H1 (cell line): ENCODE results near the gene SLC19A1. TPM values are rescaled to one million over a fixed set of nuclear protein-coding genes. Genes with fewer than 3 reads are reported as not detected.

Source experiments
- CTCF ChIA-PET: fragments of 300-600 bp; sonication (Branson Sonifier 250); formaldehyde crosslinking; loops from one replicate; lab custom pipeline; 2021; ENCODE audit not compliant: partially characterized antibody; lab: Charles Lee
- POLR2A ChIA-PET: fragments of 300-600 bp; sonication (Branson Sonifier 250); formaldehyde crosslinking; loops from one replicate; lab custom pipeline; 2021; ENCODE audit warnings: inconsistent platforms; ENCODE audit not compliant: partially characterized antibody; lab: Charles Lee
- DNase-seq, 2 experiments: peaks; one replicate each; pipeline versions ENCODE4 v3.0.0 to v3.0.0-alpha.2; 2010 to 2022; ENCODE audit warnings: low spot score in 2 of 2, low read depth in 1 of 2, mixed read lengths in 1 of 2
- FAIRE-seq: peaks from 2 replicates; lab custom pipeline; 2011; peaks lifted over from hg19 to GRCh38; lab: Jason Lieb, UNC
- H2AFZ ChIP-seq: 2 replicates; pipeline ENCODE4 v1.8.1; 2012; ENCODE audit warnings: low read length, inconsistent platforms
- H2AK5ac ChIP-seq: 2 replicates; pipeline ENCODE4 v1.6.1; 2013; ENCODE audit warnings: low read depth, low read length
- H2BK120ac ChIP-seq: replicated peaks from 2 replicates; pipeline ENCODE3; 2013; ENCODE audit warnings: low read depth, low read length, inconsistent platforms
- H2BK12ac ChIP-seq: 2 replicates; pipeline ENCODE4 v1.6.1; 2013; ENCODE audit warnings: low read depth, low read length
- H2BK15ac ChIP-seq: 2 replicates; pipeline ENCODE4 v1.6.1; 2013; ENCODE audit warnings: low read length
- H2BK20ac ChIP-seq: 2 replicates; pipeline ENCODE4 v1.6.1; 2013; ENCODE audit warnings: low read length
- H2BK5ac ChIP-seq: 2 replicates; pipeline ENCODE4 v1.6.1; 2013; ENCODE audit warnings: low read depth, low read length
- H3K14ac ChIP-seq: 2 replicates; pipeline ENCODE4 v1.6.1; 2013; ENCODE audit warnings: inconsistent platforms; ENCODE audit not compliant: insufficient read length
- H3K18ac ChIP-seq: 2 replicates; pipeline ENCODE4 v1.6.1; 2013; ENCODE audit warnings: low read length; ENCODE audit errors: extremely low read depth
- H3K23ac ChIP-seq: 2 replicates; pipeline ENCODE4 v1.6.1; 2013; ENCODE audit warnings: inconsistent platforms; ENCODE audit not compliant: insufficient read length
- H3K23me2 ChIP-seq: 2 replicates; pipeline ENCODE4 v1.6.1; 2013; ENCODE audit warnings: low read depth, low read length
- H3K27ac ChIP-seq: 2 replicates; pipeline ENCODE4 v1.6.1; 2011; ENCODE audit warnings: low read depth, low read length, inconsistent platforms
- H3K27me3 ChIP-seq, 4 experiments: replicated peaks in 1 of 4; 1 replicate in 1 of 4; 2 replicates in 3 of 4; pipeline versions ENCODE4 v1.6.1 to v1.8.1; 2011 to 2013; ENCODE audit warnings: low read length in 3 of 4, mild to moderate bottlenecking in 3 of 4, inconsistent platforms in 2 of 4, mixed read lengths in 2 of 4, moderate library complexity in 1 of 4; ENCODE audit not compliant: control insufficient read depth in 3 of 4, insufficient read depth in 3 of 4; ENCODE audit errors: extremely low read depth in 1 of 4
- H3K36me3 ChIP-seq, 4 experiments: 2 replicates each; pipeline versions ENCODE4 v1.6.1 to v1.8.1; 2011 to 2013; ENCODE audit warnings: mild to moderate bottlenecking in 4 of 4, low read length in 3 of 4, moderate library complexity in 2 of 4, control low read depth in 1 of 4, inconsistent platforms in 1 of 4; ENCODE audit not compliant: insufficient read depth in 4 of 4, control insufficient read depth in 2 of 4
- H3K4ac ChIP-seq: replicated peaks from 2 replicates; pipeline ENCODE3; 2013; ENCODE audit warnings: low read length, low read depth, mixed read lengths, inconsistent platforms; ENCODE audit not compliant: insufficient read length
- H3K4me1 ChIP-seq, 4 experiments: replicated peaks in 1 of 4; 1 replicate in 1 of 4; 2 replicates in 3 of 4; pipeline versions ENCODE4 v1.6.1 to v1.8.1; 2011 to 2013; ENCODE audit warnings: low read length in 3 of 4, inconsistent platforms in 2 of 4, mixed read lengths in 1 of 4; ENCODE audit not compliant: insufficient read depth in 4 of 4, control insufficient read depth in 3 of 4
- H3K4me2 ChIP-seq, 2 experiments: 2 replicates each; pipeline versions ENCODE4 v1.6.1 to v1.8.1; 2011 to 2013; ENCODE audit warnings: low read depth in 2 of 2, low read length in 2 of 2, control low read depth in 1 of 2, inconsistent platforms in 1 of 2, mild to moderate bottlenecking in 1 of 2; ENCODE audit not compliant: insufficient read depth in 1 of 2
- H3K4me3 ChIP-seq, 4 experiments: fragments of 200-600, 300-600 bp in 1 of 4; sonication (generic), shearing (Covaris generic), sonication (Bioruptor Twin) in 1 of 4; 2 replicates each; pipeline versions ENCODE4 v1.5.1 to v1.8.1; 2011 to 2016; ENCODE audit warnings: low read length in 4 of 4, low read depth in 3 of 4, control low read depth in 2 of 4, inconsistent platforms in 2 of 4, mild to moderate bottlenecking in 2 of 4, mixed read lengths in 1 of 4, moderate library complexity in 1 of 4; ENCODE audit not compliant: insufficient read depth in 2 of 4; ENCODE audit errors: extremely low read depth in 1 of 4
- H3K56ac ChIP-seq: replicated peaks from 2 replicates; pipeline ENCODE3; 2013; ENCODE audit warnings: low read depth, mild to moderate bottlenecking, mixed read lengths, low read length, inconsistent platforms; ENCODE audit not compliant: insufficient read length
- H3K79me1 ChIP-seq: 2 replicates; pipeline ENCODE4 v1.6.1; 2013; ENCODE audit warnings: low read depth, low read length, control low read depth
- H3K79me2 ChIP-seq, 2 experiments: 2 replicates each; pipeline versions ENCODE4 v1.6.1 to v1.8.1; 2012 to 2013; ENCODE audit warnings: low read length in 2 of 2, mild to moderate bottlenecking in 2 of 2, inconsistent platforms in 1 of 2; ENCODE audit not compliant: insufficient read depth in 2 of 2, control insufficient read depth in 1 of 2
- H3K9ac ChIP-seq, 4 experiments: replicated peaks in 1 of 4; 1 replicate in 1 of 4; 2 replicates in 3 of 4; pipeline versions ENCODE4 v1.6.1 to v1.8.1; 2011 to 2013; ENCODE audit warnings: low read depth in 3 of 4, low read length in 3 of 4, control low read depth in 2 of 4, mild to moderate bottlenecking in 2 of 4, moderate library complexity in 2 of 4, inconsistent platforms in 1 of 4; ENCODE audit errors: extremely low read depth in 1 of 4
- H3K9me3 ChIP-seq, 2 experiments: 2 replicates each; pipeline versions ENCODE4 v1.6.1 to v1.8.1; 2012 to 2013; ENCODE audit warnings: mild to moderate bottlenecking in 2 of 2, moderate library complexity in 2 of 2, control low read depth in 1 of 2, inconsistent platforms in 1 of 2, low read depth in 1 of 2, low read length in 1 of 2, mixed read lengths in 1 of 2; ENCODE audit not compliant: insufficient read depth in 2 of 2
- H4K20me1 ChIP-seq, 2 experiments: replicated peaks in 1 of 2; 2 replicates each; pipeline versions ENCODE3 to v1.8.1; 2011 to 2013; ENCODE audit warnings: inconsistent platforms in 2 of 2, low read length in 2 of 2, mild to moderate bottlenecking in 1 of 2; ENCODE audit not compliant: insufficient read depth in 2 of 2, control insufficient read depth in 1 of 2
- H4K5ac ChIP-seq: 2 replicates; pipeline ENCODE4 v1.6.1; 2013; ENCODE audit warnings: low read length, low read depth, mixed read lengths, inconsistent platforms; ENCODE audit not compliant: insufficient read length
- H4K8ac ChIP-seq: 2 replicates; pipeline ENCODE4 v1.8.0; 2013; ENCODE audit warnings: mild to moderate bottlenecking, moderate library complexity, low read length, inconsistent platforms; ENCODE audit not compliant: insufficient read depth; ENCODE audit errors: extremely low read depth
- H4K91ac ChIP-seq: replicated peaks from 2 replicates; pipeline ENCODE3; 2013; ENCODE audit warnings: low read length, mixed read lengths, inconsistent platforms; ENCODE audit not compliant: insufficient read length
- BCL11A ChIP-seq, 2 experiments: IDR thresholded peaks; one replicate each; pipeline ENCODE4 v1.6.1; 2011; ENCODE audit warnings: low read depth in 2 of 2, low read length in 2 of 2, mild to moderate bottlenecking in 2 of 2
- CEBPB ChIP-seq: IDR thresholded peaks from 2 replicates; pipeline ENCODE4 v1.6.1; 2012; ENCODE audit warnings: low read depth, low read length
- CREB1 ChIP-seq: IDR thresholded peaks from 2 replicates; pipeline ENCODE4 v1.6.1; 2012; ENCODE audit warnings: inconsistent platforms
- CTBP2 ChIP-seq: IDR thresholded peaks from 2 replicates; pipeline ENCODE4 v1.7.0; 2011; ENCODE audit warnings: borderline replicate concordance, mild to moderate bottlenecking, moderate library complexity, mixed read lengths, low read length; ENCODE audit not compliant: insufficient read depth, insufficient read length
- KDM4A ChIP-seq: IDR thresholded peaks from one replicate; pipeline ENCODE4 v1.7.1; 2012; ENCODE audit warnings: low read depth, mild to moderate bottlenecking, moderate library complexity, low read length, inconsistent platforms; ENCODE audit not compliant: severe bottlenecking
- ZNF274 ChIP-seq: IDR thresholded peaks from 2 replicates; pipeline ENCODE4 v1.7.0; 2012; ENCODE audit warnings: low read length, borderline replicate concordance; ENCODE audit errors: extremely low read depth
- WGBS, 2 experiments: shearing (Covaris generic) in 1 of 2; methylation state at CpG; one replicate each; pipeline versions ENCODE4 v1.1.6 to v1.1.7; 2013 to 2015; ENCODE audit warnings: low lambda C conversion rate in 2 of 2, mixed read lengths in 2 of 2, inconsistent platforms in 1 of 2, low coverage in 1 of 2, missing lambda C conversion rate in 1 of 2; ENCODE audit not compliant: insufficient replicate concordance in 2 of 2, insufficient coverage in 1 of 2, insufficient read length in 1 of 2; ENCODE audit errors: extremely low coverage in 1 of 2, missing lambda C conversion rate in 1 of 2; 5-methylcytosine and 5-hydroxymethylcytosine counted together
- polyA plus RNA-seq, 7 experiments: library from polyadenylated mRNA; depleted of rRNA in 3 of 7; stranded (reverse) in 5 of 7; unstranded in 2 of 7; fragments of >200 nt in 5 of 7; fragments of 200-250 nt in 2 of 7; gene quantifications; 1 replicate in 5 of 7; 2 replicates in 1 of 7; 4 replicates in 1 of 7; pipeline versions ENCODE4 v1.2.1 to v1.2.3, GENCODE V29; 2011 to 2013; ENCODE audit warnings: missing spikeins in 2 of 7, mixed read lengths in 2 of 7
- total RNA-seq: library from RNA; stranded (reverse); fragmentation: NEBNext Ultra II Directional; extraction: Animal tissue kit (Norgen Biotek cat#: 25700); gene quantifications from 2 replicates; pipeline ENCODE4 v1.2.1, GENCODE V29; 2021

SLC19A1 gene
- total and polyA plus RNA-seq, 2 of the 8 experiments (the other 6 are each of a cell fraction or from before 2014, with no cell fraction given), result 31.6 to 43.8 TPM

DNA sequence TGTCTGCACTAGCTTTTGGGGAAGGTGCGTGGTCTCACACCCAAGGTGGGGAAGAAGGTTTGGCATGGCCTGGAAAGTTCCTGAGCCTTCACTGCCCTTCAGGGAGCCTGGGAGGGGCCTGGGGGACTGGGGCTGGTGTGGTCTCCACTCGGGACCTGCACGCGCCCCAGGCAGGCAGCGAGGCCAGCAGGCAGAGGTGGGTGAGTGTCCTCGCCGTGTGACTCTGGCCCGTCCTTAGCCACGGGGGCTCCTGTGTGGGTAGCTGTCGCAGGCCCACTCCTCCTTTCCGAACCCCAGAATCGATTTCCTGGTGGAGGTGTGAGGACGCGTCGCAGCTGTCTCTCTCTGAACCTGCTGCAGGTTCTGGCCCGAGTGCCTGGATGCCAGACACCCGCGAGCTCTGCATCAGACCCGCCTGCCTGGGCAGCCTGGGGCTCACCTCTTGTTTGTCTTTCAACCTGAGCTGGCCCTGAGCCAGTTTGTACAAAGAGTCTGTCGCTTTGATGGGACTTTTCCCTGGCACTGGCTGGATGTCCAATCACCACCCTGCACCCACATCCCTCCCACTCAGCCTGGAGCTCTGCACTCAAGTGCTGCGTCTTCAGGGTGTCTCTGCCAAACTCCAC lies 36.0 kb upstream of the SLC19A1 start:
- no peaks in the 10 kb centered on the region for H4K20me1 ChIP-seq
- peak in 1 of 2 experiments; percentile 43 for DNase-seq

More for the DNA sequence above, 36.0 kb upstream of the SLC19A1 start:
- H3K4me1 ChIP-seq, result peaks cover 0 to 12% (median 6%) of the 10 kb centered on the region in 4 experiments; a peak in 4 of 7 replicates
- H3K79me2 ChIP-seq, result no peaks in the 10 kb centered on the region
- no peak overlapping the region for H3K14ac ChIP-seq
- H4K5ac ChIP-seq, result no peak overlapping the region
- H2BK12ac ChIP-seq, result no peak overlapping the region
- no peak overlapping the region for H3K27ac ChIP-seq
- no peak overlapping the region for H3K4ac ChIP-seq
- H2AK5ac ChIP-seq, result no peak overlapping the region
- no peak overlapping the region for H2BK20ac ChIP-seq
- CTCF ChIA-PET, result interaction anchor here (0.6 to 1.2 kb wide), 5 partner anchors 10 to 244 kb away, joined by 3 to 4 read pairs (median 3); no protein-coding TSS in a partner anchor
- H2BK120ac ChIP-seq, result no peak overlapping the region
- H3K23ac ChIP-seq, result no peak overlapping the region
- POLR2A ChIA-PET, result interaction anchor here (1.0 kb wide), 1 partner anchor 12 kb away, joined by 3 read pairs; no protein-coding TSS in a partner anchor
- no peak overlapping the region for H3K4me3 ChIP-seq
- no peak overlapping the region for H2AFZ ChIP-seq
- no peaks in the 10 kb centered on the region for H3K79me1 ChIP-seq
- no peak overlapping the region for H2BK5ac ChIP-seq
- peaks cover 0 to 5% of the 10 kb centered on the region in 2 experiments; a peak in 2 of 4 replicates for H3K9me3 ChIP-seq
- no peaks in the 10 kb centered on the region; a peak in 2 of 7 replicates for H3K27me3 ChIP-seq
- no peak overlapping the region for H4K91ac ChIP-seq
- 77% methylated on average over 12 of the region's 21 CpGs; no CpG with 5 or more reads in 1 of the 2 experiments for WGBS, 2 experiments
- no peak overlapping the region for H3K56ac ChIP-seq
- H3K36me3 ChIP-seq, result no peaks in the 10 kb centered on the region
- H3K23me2 ChIP-seq, result no peaks in the 10 kb centered on the region
- H4K8ac ChIP-seq, result no peak overlapping the region
- FAIRE-seq, result no peak
- no peak overlapping the region for H2BK15ac ChIP-seq
- TF ChIP-seq CREB1, result no peak
- TF ChIP-seq CEBPB, result no peak
- TF ChIP-seq ZNF274, result no peak
- TF ChIP-seq CTBP2, result no peak
- no peak for TF ChIP-seq BCL11A (IDR thresholded peaks at IDR 0.05; ENCODE audit: low read depth in 2 of 2, low read length in 2 of 2)
- TF ChIP-seq KDM4A, result no peak
- TF ChIP-seq, all 59 proteins: peak for 0
- H3K18ac ChIP-seq, result no peak overlapping the region
- no peak overlapping the region for H3K9ac ChIP-seq
- no peak overlapping the region for H3K4me2 ChIP-seq
